HepG2 (cell line): ENCODE results near the gene MAP1LC3A. TPM values are rescaled to one million over a fixed set of nuclear protein-coding genes. Genes with fewer than 3 reads are reported as not detected.

ENCODE experiments used
- HNF4G ChIP-seq, 2 experiments: sonication (generic) in 1 of 2; formaldehyde crosslinking in 1 of 2; IDR thresholded peaks; 2 replicates each; pipeline versions ENCODE4 v1.4.0 to v1.6.1; 2011 to 2020; ENCODE audit warnings: borderline replicate concordance in 2 of 2, low read depth in 2 of 2, mild to moderate bottlenecking in 2 of 2, low read length in 1 of 2, missing genetic modification reagents in 1 of 2, moderate library complexity in 1 of 2
- IKZF4 ChIP-seq: sonication (generic); formaldehyde crosslinking; IDR thresholded peaks from 2 replicates; pipeline ENCODE4 v1.5.1; 2020; ENCODE audit warnings: borderline replicate concordance, mild to moderate bottlenecking, low read depth, missing genetic modification reagents; ENCODE audit errors: not compliant biosample characterization
- IRF2 ChIP-seq: IDR thresholded peaks from 2 replicates; pipeline ENCODE4 v1.6.1; 2018; ENCODE audit warnings: missing genetic modification reagents, missing compliant biosample characterization
- KLF6 ChIP-seq: IDR thresholded peaks from 2 replicates; pipeline ENCODE4 v1.8.0; 2016; ENCODE audit warnings: missing biosample characterization, missing genetic modification reagents
- LCORL ChIP-seq, 2 experiments: fragments of 450-650 bp in 1 of 2; sonication (generic) in 1 of 2; formaldehyde crosslinking in 1 of 2; IDR thresholded peaks; 2 replicates each; pipeline versions ENCODE4 v1.5.0 to v1.6.1; 2017 to 2020; ENCODE audit warnings: antibody characterized with exemption in 1 of 2, missing genetic modification reagents in 1 of 2
- MED1 ChIP-seq: sonication (generic); formaldehyde crosslinking; IDR thresholded peaks from 2 replicates; pipeline ENCODE4 v1.4.0; 2020; ENCODE audit warnings: missing genetic modification reagents
- NCOR1 ChIP-seq: fragments of 200-600 bp; sonication (generic); IDR thresholded peaks from 2 replicates; pipeline ENCODE4 v1.7.0; 2017; ENCODE audit warnings: antibody characterized with exemption, low read length, borderline replicate concordance
- PATZ1 ChIP-seq: sonication (generic); formaldehyde crosslinking; IDR thresholded peaks from 2 replicates; pipeline ENCODE4 v1.4.0; 2020; ENCODE audit warnings: missing genetic modification reagents
- POLR2AphosphoS2 ChIP-seq: IDR thresholded peaks from 2 replicates; pipeline ENCODE4 v1.6.1; 2011; ENCODE audit warnings: low read depth, low read length, improper control_type of control experiment
- SIN3A ChIP-seq: IDR thresholded peaks from 2 replicates; pipeline ENCODE4 v1.6.1; 2011; ENCODE audit warnings: low read depth, mild to moderate bottlenecking, control low read depth, low read length, borderline replicate concordance
- SP140L ChIP-seq: sonication (generic); formaldehyde crosslinking; IDR thresholded peaks from 2 replicates; pipeline ENCODE4 v1.4.0; 2020; ENCODE audit warnings: missing genetic modification reagents, borderline replicate concordance
- TP53 ChIP-seq: sonication (generic); formaldehyde crosslinking; conservative IDR thresholded peaks from 2 replicates; pipeline ENCODE4 v1.4.0; 2020; ENCODE audit warnings: missing genetic modification reagents
- ZBTB7A ChIP-seq: sonication (generic); formaldehyde crosslinking; IDR thresholded peaks from 2 replicates; pipeline ENCODE4 v1.8.0; 2022; ENCODE audit warnings: mild to moderate bottlenecking, missing genetic modification reagents
- ZFX ChIP-seq: sonication (generic); formaldehyde crosslinking; IDR thresholded peaks from 2 replicates; pipeline ENCODE4 v1.4.0; 2020; ENCODE audit warnings: mild to moderate bottlenecking, low read depth, missing genetic modification reagents, moderate library complexity
- ZNF205 ChIP-seq: IDR thresholded peaks from 2 replicates; pipeline ENCODE4 v1.6.1; 2018; ENCODE audit warnings: missing biosample characterization, missing genetic modification reagents
- ZNF263 ChIP-seq: sonication (generic); formaldehyde crosslinking; IDR thresholded peaks from 2 replicates; pipeline ENCODE4 v1.4.0; 2020; ENCODE audit warnings: missing genetic modification reagents
- ZNF281 ChIP-seq: sonication (generic); formaldehyde crosslinking; IDR thresholded peaks from 2 replicates; pipeline ENCODE4 v1.4.0; 2020; ENCODE audit warnings: missing genetic modification reagents, borderline replicate concordance
- ZNF326 ChIP-seq: sonication (generic); formaldehyde crosslinking; IDR thresholded peaks from 2 replicates; pipeline ENCODE4 v1.4.0; 2020; ENCODE audit warnings: missing genetic modification reagents, borderline replicate concordance
- ZNF331 ChIP-seq: sonication (generic); formaldehyde crosslinking; IDR thresholded peaks from 2 replicates; pipeline ENCODE4 v1.4.0; 2020; ENCODE audit warnings: missing genetic modification reagents
- ZNF724P ChIP-seq: sonication (generic); formaldehyde crosslinking; IDR thresholded peaks from 2 replicates; pipeline ENCODE4 v1.8.0; 2022; ENCODE audit warnings: missing genetic modification reagents, borderline replicate concordance
- polyA plus RNA-seq, 8 experiments: library from polyadenylated mRNA; depleted of rRNA in 3 of 8; stranded (reverse) in 7 of 8; unstranded in 1 of 8; fragments of >200 nt; fragmentation: Illumina TruSeq in 4 of 8; extraction: Trizol in 4 of 8; gene quantifications; 2 replicates each; pipeline versions ENCODE4 v1.2.1 to v1.2.3, GENCODE V29; 2011 to 2016; ENCODE audit warnings: low read depth in 4 of 8, missing spikeins in 1 of 8, mixed read lengths in 1 of 8; ENCODE audit not compliant: insufficient read depth in 1 of 8
- total RNA-seq, 5 experiments: library from RNA; depleted of rRNA; stranded (reverse); fragments of >200 nt; fragmentation: Illumina TruSeq; extraction: Trizol; gene quantifications; 2 replicates each; pipeline ENCODE4 v1.2.3, GENCODE V29; 2016; ENCODE audit warnings: low read depth in 1 of 5
- TF ChIP-seq, protein P1 (sequence below): sonication (generic); formaldehyde crosslinking; IDR thresholded peaks from 2 replicates; pipeline ENCODE4 v1.4.0; 2020; ENCODE audit warnings: mild to moderate bottlenecking, missing genetic modification reagents

Gene MAP1LC3A
- total and polyA plus RNA-seq, 2 of the 13 experiments (the other 11 are each of a cell fraction or from before 2014, with no cell fraction given): not detected

DNA sequence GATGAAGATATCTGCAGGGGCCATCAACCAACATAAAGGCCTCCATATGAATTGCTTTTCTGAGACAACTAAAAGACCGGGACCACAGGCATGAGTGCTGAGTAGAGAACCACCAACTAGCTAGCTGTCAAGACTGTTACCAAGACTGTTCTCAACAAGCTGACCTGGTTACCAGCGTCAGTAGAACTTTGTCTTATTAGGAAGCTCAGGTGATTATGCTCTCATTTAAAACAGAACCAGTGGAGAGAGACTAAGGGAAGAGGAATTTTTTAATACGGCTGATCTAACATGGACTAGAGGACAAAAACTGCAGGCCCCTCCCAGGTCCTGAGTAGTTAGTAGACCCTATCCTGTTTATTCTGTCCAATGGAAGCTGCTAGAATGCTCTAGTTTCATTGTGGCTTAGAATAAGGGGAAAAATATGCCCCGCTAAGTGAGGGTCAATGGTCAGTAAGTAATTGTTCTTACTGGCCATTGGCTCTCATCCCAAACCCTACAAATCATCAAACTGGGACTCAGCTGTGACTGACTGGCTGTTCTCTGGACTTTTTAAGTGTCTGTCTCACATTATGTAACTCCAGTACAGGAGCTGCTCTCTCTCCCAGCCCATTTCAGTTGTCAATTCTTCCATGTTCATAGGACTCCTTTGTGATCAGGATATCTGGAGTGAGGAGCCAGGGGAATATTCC, 46.1 kb upstream of the MAP1LC3A start (continued):
- no peak for TF ChIP-seq ZNF281 (CRISPR knock-in tag)
- no peak for TF ChIP-seq IKZF4 (CRISPR knock-in tag)
- peak; percentile 57; the same call in 1 of the 2 replicates for TF ChIP-seq HNF4G (IDR thresholded peaks at IDR 0.05; ENCODE audit: borderline replicate concordance, low read depth, low read length)
- no peak for TF ChIP-seq HNF4G (CRISPR knock-in tag; IDR thresholded peaks at IDR 0.05; ENCODE audit: borderline replicate concordance, low read depth)
- TF ChIP-seq ZFX (CRISPR knock-in tag): peak; percentile 41
- TF ChIP-seq TP53 (CRISPR knock-in tag): 0 out of 2 replicates have a peak, but pooled peaks have one; percentile 62
- peak; percentile 22; the same call in 1 of the 2 replicates for TF ChIP-seq NCOR1
- TF ChIP-seq SIN3A: peak; percentile 2; the same call in 1 of the 2 replicates
- TF ChIP-seq LCORL (IDR thresholded peaks at IDR 0.05): no peak
- peak; percentile 18; the same call in 1 of the 2 replicates for TF ChIP-seq LCORL (CRISPR knock-in tag; IDR thresholded peaks at IDR 0.05)
- 0 out of 2 replicates have a peak, but pooled peaks have one; percentile 37 for TF ChIP-seq ZBTB7A (CRISPR knock-in tag)
- 0 out of 2 replicates have a peak, but pooled peaks have one; percentile 51 for TF ChIP-seq SP140L (CRISPR knock-in tag)
- no peak for TF ChIP-seq ZNF326 (CRISPR knock-in tag)
- TF ChIP-seq ZNF724P (CRISPR knock-in tag): 0 out of 2 replicates have a peak, but pooled peaks have one; percentile 41
- TF ChIP-seq MED1 (CRISPR knock-in tag): peak; percentile 67
- peak; percentile 69; the same call in 1 of the 2 replicates for TF ChIP-seq ZNF331 (CRISPR knock-in tag)
- TF ChIP-seq, protein P1, sequence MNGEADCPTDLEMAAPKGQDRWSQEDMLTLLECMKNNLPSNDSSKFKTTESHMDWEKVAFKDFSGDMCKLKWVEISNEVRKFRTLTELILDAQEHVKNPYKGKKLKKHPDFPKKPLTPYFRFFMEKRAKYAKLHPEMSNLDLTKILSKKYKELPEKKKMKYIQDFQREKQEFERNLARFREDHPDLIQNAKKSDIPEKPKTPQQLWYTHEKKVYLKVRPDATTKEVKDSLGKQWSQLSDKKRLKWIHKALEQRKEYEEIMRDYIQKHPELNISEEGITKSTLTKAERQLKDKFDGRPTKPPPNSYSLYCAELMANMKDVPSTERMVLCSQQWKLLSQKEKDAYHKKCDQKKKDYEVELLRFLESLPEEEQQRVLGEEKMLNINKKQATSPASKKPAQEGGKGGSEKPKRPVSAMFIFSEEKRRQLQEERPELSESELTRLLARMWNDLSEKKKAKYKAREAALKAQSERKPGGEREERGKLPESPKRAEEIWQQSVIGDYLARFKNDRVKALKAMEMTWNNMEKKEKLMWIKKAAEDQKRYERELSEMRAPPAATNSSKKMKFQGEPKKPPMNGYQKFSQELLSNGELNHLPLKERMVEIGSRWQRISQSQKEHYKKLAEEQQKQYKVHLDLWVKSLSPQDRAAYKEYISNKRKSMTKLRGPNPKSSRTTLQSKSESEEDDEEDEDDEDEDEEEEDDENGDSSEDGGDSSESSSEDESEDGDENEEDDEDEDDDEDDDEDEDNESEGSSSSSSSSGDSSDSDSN (CRISPR knock-in tag): peak; percentile 23; the same call in 1 of the 2 replicates
- 0 out of 2 replicates have a peak, but pooled peaks have one; percentile 16 for TF ChIP-seq ZNF263 (CRISPR knock-in tag)
- peak; percentile 26; the same call in 1 of the 2 replicates for TF ChIP-seq PATZ1 (CRISPR knock-in tag)
- peak; percentile 55; the same call in 1 of the 2 replicates for TF ChIP-seq POLR2AphosphoS2
- TF ChIP-seq KLF6 (CRISPR knock-in tag): 0 out of 2 replicates have a peak, but pooled peaks have one; percentile 33
- peak; percentile 44; the same call in 1 of the 2 replicates for TF ChIP-seq IRF2 (CRISPR knock-in tag)
- peak; percentile 74; the same call in 1 of the 2 replicates for TF ChIP-seq ZNF205 (CRISPR knock-in tag)
